Loucy (cell line): ENCODE results near the gene CCDC92.

Experiments used
- H2AFZ ChIP-seq: fragments of 200-600 bp; sonication (generic); 2 replicates; pipeline ENCODE4 v1.6.0; 2016; ENCODE audit warnings: antibody characterized with exemption, mild to moderate bottlenecking, low read length, moderate library complexity
- H3F3A ChIP-seq: fragments of 200-600 bp; 2 replicates; pipeline ENCODE4 v1.6.0; 2016; ENCODE audit warnings: antibody characterized with exemption, low read depth, mild to moderate bottlenecking
- H3K27me3 ChIP-seq: fragments of 200-600 bp; sonication (generic); 2 replicates; pipeline ENCODE4 v1.6.1; 2014; ENCODE audit warnings: low read length, mild to moderate bottlenecking; ENCODE audit not compliant: insufficient read depth, poor library complexity, severe bottlenecking
- H3K36me3 ChIP-seq: fragments of 200-600 bp; sonication (generic); 2 replicates; pipeline ENCODE4 v1.6.1; 2016; ENCODE audit warnings: low read length; ENCODE audit not compliant: insufficient read depth
- H3K4me1 ChIP-seq: fragments of 200-600 bp; sonication (generic); 2 replicates; pipeline ENCODE4 v1.5.1; 2014; ENCODE audit warnings: low read length, mild to moderate bottlenecking; ENCODE audit not compliant: insufficient read depth, poor library complexity, severe bottlenecking
- H3K4me2 ChIP-seq: fragments of 200-600 bp; sonication (generic); 2 replicates; pipeline ENCODE4 v1.6.0; 2014; ENCODE audit warnings: antibody characterized with exemption, low read length, low read depth, mild to moderate bottlenecking; ENCODE audit not compliant: poor library complexity, severe bottlenecking
- H3K4me3 ChIP-seq: fragments of 200-600 bp; sonication (generic); 2 replicates; pipeline ENCODE4 v1.5.1; 2014; ENCODE audit warnings: low read length, mild to moderate bottlenecking, mixed read lengths; ENCODE audit not compliant: poor library complexity, severe bottlenecking
- H3K79me2 ChIP-seq: fragments of 200-600 bp; sonication (generic); 2 replicates; pipeline ENCODE4 v1.6.1; 2014; ENCODE audit warnings: low read length; ENCODE audit not compliant: insufficient read depth
- H3K9ac ChIP-seq: fragments of 200-600 bp; sonication (generic); 2 replicates; pipeline ENCODE4 v1.6.0; 2014; ENCODE audit warnings: mild to moderate bottlenecking, low read depth, low read length, moderate library complexity; ENCODE audit not compliant: poor library complexity, severe bottlenecking
- H3K9me2 ChIP-seq: fragments of 200-600 bp; sonication (generic); replicated peaks from 2 replicates; pipeline ENCODE4 v1.6.1; 2016; ENCODE audit warnings: low read depth, low read length, mixed read lengths
- H3K9me3 ChIP-seq: fragments of 200-600 bp; sonication (generic); 2 replicates; pipeline ENCODE4 v1.6.1; 2014; ENCODE audit warnings: mild to moderate bottlenecking, antibody characterized with exemption, low read length, low read depth; ENCODE audit not compliant: insufficient read depth
- H4K20me1 ChIP-seq: fragments of 200-600 bp; sonication (generic); 2 replicates; pipeline ENCODE4 v1.6.0; 2014; ENCODE audit warnings: antibody characterized with exemption, low read length, mild to moderate bottlenecking; ENCODE audit not compliant: insufficient read depth, poor library complexity, severe bottlenecking
- EZH2phosphoT487 ChIP-seq: fragments of 200-600 bp; IDR thresholded peaks from 2 replicates; pipeline ENCODE4 v1.6.1; 2018; ENCODE audit warnings: antibody characterized with exemption, mild to moderate bottlenecking, moderate library complexity, borderline replicate concordance
- TF ChIP-seq, protein P1 (sequence below): fragments of 200-600 bp; sonication (generic); conservative IDR thresholded peaks from 2 replicates; pipeline ENCODE4 v1.5.1; 2014; ENCODE audit warnings: mild to moderate bottlenecking, antibody characterized with exemption, low read length

Gene CCDC92

DNA sequence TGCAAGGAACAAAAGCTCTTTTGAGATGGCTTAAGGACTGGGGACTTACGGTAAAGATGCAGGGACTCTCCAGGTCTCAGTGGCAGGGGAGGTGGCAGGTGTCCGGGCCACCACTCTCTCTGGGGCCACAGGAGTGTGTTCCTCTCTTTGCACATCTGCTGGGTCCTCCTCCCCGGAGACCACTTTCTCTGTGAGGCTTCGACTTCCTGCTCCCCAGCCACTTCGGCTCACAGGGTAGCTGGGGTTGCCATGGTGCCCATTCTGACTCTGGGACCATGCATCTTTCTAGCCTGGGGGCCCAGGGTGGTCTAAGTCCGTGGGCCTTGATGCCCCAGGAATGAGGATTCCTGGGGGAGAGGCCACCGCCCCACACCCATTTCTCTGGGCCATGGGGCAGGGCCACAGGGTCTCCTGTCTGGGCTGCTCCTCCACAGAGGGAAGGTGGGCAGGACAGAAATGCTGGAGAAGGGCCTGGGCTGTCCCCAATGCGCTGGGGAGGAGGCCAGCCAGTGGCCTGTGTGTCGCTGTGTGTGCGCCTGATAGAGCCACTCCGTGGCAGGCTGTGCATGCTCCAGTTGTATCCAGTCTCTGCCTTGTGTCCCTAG lies 38.5 kb downstream of the CCDC92 start:
- H3K27me3 ChIP-seq = no peaks in the 10 kb centered on the region
- H3K4me2 ChIP-seq = no peak overlapping the region
- H3K9me3 ChIP-seq = no peaks in the 10 kb centered on the region
- no peak for TF ChIP-seq EZH2phosphoT487
- TF ChIP-seq, protein P1, sequence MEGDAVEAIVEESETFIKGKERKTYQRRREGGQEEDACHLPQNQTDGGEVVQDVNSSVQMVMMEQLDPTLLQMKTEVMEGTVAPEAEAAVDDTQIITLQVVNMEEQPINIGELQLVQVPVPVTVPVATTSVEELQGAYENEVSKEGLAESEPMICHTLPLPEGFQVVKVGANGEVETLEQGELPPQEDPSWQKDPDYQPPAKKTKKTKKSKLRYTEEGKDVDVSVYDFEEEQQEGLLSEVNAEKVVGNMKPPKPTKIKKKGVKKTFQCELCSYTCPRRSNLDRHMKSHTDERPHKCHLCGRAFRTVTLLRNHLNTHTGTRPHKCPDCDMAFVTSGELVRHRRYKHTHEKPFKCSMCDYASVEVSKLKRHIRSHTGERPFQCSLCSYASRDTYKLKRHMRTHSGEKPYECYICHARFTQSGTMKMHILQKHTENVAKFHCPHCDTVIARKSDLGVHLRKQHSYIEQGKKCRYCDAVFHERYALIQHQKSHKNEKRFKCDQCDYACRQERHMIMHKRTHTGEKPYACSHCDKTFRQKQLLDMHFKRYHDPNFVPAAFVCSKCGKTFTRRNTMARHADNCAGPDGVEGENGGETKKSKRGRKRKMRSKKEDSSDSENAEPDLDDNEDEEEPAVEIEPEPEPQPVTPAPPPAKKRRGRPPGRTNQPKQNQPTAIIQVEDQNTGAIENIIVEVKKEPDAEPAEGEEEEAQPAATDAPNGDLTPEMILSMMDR = no peak
- peaks cover 14% of the 10 kb centered on the region for H3K4me1 ChIP-seq
- no peaks in the 10 kb centered on the region for H4K20me1 ChIP-seq
- H3K9me2 ChIP-seq = no peaks in the 10 kb centered on the region
- H3K4me3 ChIP-seq = no peak overlapping the region
- H3K9ac ChIP-seq = no peak overlapping the region
- no peaks in the 10 kb centered on the region for H3K79me2 ChIP-seq
- no peaks in the 10 kb centered on the region for H3K36me3 ChIP-seq
- no peak overlapping the region for H2AFZ ChIP-seq
- H3F3A ChIP-seq = no peaks in the 10 kb centered on the region

DNA sequence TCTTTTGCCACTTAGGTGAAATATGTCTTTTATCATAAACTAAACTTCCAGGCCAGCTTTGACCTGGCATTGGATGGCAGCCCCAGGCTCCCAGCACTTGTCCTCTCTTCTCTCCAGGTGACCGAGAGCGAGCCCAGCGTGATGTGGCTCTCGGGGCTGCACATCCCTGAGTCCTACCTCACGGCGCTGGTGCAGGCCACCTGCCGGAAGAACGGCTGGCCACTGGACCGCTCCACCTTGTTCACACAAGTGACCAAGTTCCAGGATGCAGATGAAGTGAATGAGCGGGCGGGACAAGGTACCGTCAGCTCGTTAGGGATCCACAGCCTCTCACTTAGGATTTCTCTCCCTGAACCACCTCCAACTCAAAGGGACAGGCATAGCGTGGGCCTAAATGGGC lies 39.4 kb downstream of the CCDC92 start:
- Histone ChIP-seq H3K79me2 (no peaks in the 10 kb centered on the region), H4K20me1 (no peaks in the 10 kb centered on the region), H3K4me3 (no peak overlapping the region), H3K27me3 (no peaks in the 10 kb centered on the region), H3F3A (no peaks in the 10 kb centered on the region), H3K9ac (no peak overlapping the region), H3K4me2 (no peak overlapping the region), H2AFZ (no peak overlapping the region), H3K9me3 (no peaks in the 10 kb centered on the region), H3K4me1 (peaks cover 7% of the 10 kb centered on the region), H3K36me3 (no peaks in the 10 kb centered on the region), H3K9me2 (no peaks in the 10 kb centered on the region)
- TF ChIP-seq EZH2phosphoT487 = no peak
- TF ChIP-seq, protein P1 = no peak

DNA sequence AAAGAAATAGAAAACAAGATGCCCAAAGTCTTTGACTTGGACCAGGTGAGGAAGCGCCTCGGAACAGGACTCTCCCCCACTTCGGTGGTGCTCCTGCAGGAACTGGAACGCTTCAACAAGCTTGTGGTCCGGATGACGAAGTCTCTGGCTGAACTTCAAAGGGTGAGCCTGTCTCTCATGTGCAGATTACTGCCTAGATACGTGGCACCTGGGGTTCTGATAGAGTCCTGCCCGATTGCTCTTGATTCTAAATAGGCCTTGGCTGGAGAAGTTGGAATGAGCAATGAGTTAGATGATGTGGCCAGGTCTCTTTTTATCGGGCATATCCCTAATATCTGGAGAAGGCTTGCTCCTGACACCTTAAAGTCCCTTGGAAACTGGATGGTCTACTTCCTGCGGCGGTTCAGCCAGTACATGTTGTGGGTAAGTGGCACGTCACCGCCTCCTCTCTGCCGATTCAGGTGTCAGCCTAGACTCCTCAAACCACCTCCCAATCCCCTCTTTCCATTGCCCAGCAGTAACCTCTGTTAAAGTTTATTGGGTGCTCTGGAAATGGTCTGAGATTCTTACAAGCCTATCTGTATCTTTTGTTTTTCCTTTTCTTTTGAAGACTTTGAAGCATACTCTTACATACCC lies 40.8 kb downstream of the CCDC92 start:
- no peaks in the 10 kb centered on the region for H3K27me3 ChIP-seq
- H3K4me2 ChIP-seq = no peak overlapping the region

More for the DNA sequence above, 40.8 kb downstream of the CCDC92 start:
- no peak for TF ChIP-seq EZH2phosphoT487
- TF ChIP-seq, protein P1 = 0 out of 2 replicates have a peak, but pooled peaks have one; percentile 14
- H3F3A ChIP-seq = no peaks in the 10 kb centered on the region
- H3K4me1 ChIP-seq = no peaks in the 10 kb centered on the region
- no peaks in the 10 kb centered on the region for H4K20me1 ChIP-seq
- H3K9ac ChIP-seq = no peak overlapping the region
- no peak overlapping the region for H2AFZ ChIP-seq
- H3K36me3 ChIP-seq = no peaks in the 10 kb centered on the region
- H3K4me3 ChIP-seq = no peak overlapping the region
- H3K9me2 ChIP-seq = no peaks in the 10 kb centered on the region
- H3K79me2 ChIP-seq = no peaks in the 10 kb centered on the region
- H3K9me3 ChIP-seq = no peaks in the 10 kb centered on the region
